DMS53 treated with DMSO at 0.1 percent for 48 hours (cell line): ENCODE data around the gene WASF2.

ENCODE experiments used
- DNase-seq: peaks from one replicate; lab custom pipeline; 2025; ENCODE audit not compliant: unreplicated experiment; lab: John Stamatoyannopoulos, UW

WASF2 gene

GRCh38 chr1:27361044-27361402 lies 128.9 kb downstream of the WASF2 start:
- DNase-seq = no peak

- no peak for DNase-seq
These were observed 129.6 kb downstream of the WASF2 start for GRCh38 chr1:27360159-27361043.

- no peak for DNase-seq
These were observed 130.2 kb downstream of the WASF2 start for GRCh38 chr1:27359822-27360158.

- no peak for DNase-seq
These were observed 131.0 kb downstream of the WASF2 start for GRCh38 chr1:27358928-27359313.

DNA sequence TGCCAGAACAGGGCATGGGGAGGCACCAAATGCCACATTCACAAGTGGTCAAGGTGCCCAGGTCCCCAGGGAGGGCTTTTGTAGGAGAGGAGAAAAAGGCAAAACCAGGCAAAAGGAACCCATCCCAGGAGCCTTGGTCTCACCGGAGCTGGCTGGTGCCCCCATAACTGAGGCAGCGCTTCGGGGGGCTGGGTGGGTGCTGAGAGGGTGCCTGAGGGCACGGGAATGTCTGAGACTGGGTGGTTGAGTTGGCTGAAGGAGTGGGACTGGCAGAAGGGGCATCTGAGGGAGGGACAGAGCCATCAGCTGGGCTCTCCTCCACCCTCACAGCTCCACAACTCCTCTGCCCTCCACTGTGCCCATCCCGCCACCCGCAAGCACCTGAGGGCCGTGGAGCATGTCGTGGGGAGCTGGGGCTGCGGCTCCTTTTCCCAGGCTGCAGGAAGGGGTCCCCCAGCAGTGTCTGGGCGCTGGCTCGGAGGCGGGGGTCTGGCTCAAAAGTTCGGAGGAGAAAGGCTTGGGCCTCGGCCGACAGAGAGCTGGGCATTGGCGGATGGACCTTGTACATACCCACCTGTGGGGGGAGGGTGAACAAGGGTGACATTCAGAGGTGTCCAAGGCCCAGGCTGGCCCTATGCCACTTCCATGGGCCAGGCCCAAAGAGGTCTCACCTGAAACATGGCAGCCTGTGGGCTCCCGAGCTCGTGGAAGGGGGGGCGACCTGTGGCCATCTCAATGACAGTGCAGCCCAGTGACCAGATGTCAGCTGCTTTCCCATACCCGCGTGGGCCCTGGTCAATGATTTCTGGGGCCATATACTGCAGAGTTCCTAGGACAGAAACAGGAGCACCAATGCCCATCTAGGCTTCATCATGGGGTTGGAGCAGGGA lies 131.7 kb downstream of the WASF2 start:
- DNase-seq = no peak

DNA sequence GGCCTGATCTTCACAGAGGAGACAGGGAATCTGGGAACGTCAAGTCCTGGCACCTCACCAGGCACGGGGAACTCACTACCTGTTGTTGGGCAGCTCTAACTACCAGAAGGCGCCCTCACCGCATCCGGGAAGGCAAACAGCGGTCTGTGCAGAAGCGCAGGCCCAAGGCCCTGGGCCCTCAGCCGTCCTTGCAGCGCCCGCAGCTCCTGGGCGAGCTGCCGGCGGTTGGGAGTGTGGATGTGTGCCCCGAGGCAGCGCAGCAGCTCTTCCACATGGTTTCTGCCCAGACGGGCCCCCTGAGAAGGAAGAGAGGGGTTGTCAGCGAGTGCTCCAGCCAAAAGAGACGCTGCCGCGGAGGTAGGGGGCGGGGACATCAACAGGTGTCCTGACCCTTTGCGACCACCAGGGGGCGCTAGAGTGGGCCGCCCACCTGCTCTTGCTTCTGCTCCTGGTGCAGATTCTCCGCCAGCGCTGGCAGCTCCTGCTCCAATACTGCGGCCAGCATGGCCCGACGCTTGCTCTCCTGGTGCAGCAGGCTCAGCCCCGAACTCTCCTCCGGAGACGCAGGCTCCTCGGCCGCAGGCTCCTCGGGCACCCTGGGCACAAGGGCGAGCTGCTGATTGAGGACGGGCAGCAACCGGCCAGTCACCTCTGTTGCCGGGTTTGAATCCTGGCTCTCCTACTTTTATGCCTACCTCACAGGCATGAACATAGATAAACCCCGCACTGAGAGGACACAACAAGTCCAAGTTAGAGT lies 132.5 kb downstream of the WASF2 start:
- peak; percentile 57 for DNase-seq

- no peak for DNase-seq
These were observed 133.2 kb downstream of the WASF2 start for GRCh38 chr1:27356619-27357280.

DNA sequence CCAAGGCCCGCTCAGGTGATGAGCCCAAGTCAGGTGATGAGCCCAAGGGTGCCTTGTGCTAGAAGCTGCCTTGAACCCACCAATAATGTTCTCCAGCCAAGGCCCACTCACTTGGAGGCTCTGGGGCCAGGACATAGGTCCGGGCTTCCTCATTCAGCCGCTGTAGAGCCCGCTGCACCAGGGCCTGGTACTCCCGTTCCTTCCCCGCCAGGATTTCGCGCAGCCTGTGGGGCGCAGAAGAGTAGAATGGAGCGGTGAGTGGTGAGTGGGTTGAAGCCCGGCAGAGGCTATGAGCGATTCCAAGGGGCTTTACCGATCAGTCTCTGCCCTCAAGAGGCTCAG lies 133.7 kb downstream of the WASF2 start:
- no peak for DNase-seq

DNA sequence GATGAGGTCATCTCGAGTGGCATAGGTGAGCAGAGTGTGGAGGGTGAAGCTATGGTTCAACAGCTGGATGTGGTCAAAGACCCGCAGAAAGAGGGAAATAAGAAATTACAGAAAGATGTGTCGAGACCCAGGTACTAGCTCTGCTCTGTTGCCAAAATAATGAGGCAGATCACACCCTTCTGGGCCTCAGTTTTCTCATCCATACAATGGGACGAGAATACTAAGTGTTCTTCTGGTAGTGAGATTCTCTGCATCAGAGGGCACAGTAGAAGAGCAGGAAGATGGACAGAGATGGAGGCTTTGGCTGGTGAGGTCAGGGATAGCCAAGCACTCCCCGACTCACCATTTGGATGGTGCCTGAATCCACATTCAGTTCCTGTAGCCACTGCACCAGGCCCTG lies 134.3 kb downstream of the WASF2 start:
- DNase-seq = no peak
